Ureter (tissue), 1 donor: ENCODE results near the gene RPL5. TPM values are rescaled to one million over a fixed set of nuclear protein-coding genes. Genes with fewer than 3 reads are reported as not detected.

Source experiments
- DNase-seq: peaks from one replicate; pipeline ENCODE4 v3.0.0-alpha.2; 2020; ENCODE audit warnings: low spot score
- total RNA-seq: library from RNA; stranded (reverse); gene quantifications from one replicate; pipeline ENCODE4 v1.2.4, GENCODE V29; 2023
- donor health status: DM: yes; HTN: yes; CAD: no.

The RPL5 gene
- total RNA-seq, 1 donor from 2014 or later: 964 TPM

DNA sequence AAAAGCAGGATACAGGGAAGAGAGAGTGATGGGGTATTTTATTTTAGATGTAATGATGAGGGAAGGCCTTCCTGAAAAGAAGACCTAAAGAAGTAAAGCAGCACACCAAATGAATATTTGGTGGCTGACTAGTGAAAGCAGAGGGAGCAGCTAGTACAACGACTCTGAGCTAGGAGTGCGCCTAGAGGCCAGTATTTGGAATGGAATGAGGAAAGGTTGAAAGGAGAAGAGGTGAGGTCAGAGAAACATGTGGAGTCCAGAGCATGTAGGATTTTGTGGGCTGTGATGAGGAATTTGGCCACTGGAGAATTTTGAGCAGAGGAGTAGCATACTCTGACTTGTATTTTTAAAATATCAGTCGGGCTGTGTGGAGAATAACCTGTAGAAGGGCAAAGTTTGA is 11.8 kb upstream of the RPL5 start:
- DNase-seq: no peak

DNA sequence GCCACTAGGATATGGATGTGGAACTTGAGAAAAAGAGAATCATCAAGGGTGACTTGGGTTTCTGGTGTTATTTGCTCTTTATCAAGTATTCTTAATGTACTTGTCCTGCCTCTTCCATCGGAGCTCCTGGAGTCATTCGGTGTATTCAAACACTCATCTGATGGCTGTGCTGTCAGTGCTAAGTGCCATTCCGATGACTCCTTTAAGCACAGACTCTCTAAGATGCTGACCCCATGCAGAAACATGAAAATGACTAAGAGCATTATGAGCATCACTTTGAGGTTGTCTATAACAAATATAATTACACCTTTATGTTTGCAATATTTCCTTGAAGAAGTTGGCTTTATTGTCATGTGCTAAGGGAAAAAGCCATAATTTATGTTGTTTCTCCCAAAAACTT is 11.3 kb upstream of the RPL5 start:
- no peak for DNase-seq

- DNase-seq: no peak
Observed at GRCh38 chr1:92822879-92823278, 9.0 kb upstream of the RPL5 start.

DNA sequence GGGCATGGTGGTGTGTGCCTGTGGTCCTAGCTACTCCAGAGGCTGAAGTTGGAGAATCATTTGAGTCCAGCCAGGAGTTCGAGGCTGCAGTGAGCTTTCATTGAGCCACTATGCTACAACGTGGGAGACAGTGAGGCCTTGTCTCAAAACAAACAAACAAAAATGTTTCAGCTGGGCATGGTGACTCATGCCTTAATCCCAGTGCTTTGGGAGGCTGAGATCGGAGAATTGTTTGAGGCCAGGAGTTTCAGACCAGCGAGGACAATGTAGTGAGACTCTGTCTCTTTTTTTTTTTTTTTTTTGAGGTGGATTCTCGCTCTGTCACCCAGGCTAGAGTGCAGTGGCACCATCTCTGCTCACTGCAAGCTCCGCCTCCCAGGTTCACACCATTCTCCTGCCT is 5.0 kb upstream of the RPL5 start:
- no peak for DNase-seq

DNA sequence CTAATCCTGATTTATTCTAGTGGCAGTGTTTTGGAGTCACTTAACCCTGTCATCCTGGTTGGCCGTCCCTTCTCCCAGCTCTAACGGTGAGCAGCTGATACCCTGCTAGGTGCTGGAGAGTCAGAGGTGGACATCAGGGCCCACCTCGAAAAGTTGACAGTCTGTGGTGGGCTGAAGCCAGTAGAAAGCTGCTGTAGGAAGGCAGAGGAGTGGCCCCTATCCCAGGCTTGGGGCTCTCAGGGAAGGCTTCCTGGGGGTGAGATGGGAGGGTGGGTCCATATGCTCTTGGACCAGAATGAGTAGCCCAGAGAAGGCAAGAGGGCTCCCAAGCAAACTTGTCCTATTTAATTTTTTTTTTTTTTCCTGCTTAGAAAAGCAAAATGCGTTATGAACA is 475 bp upstream of the RPL5 start:
- DNase-seq: no peak

DNA sequence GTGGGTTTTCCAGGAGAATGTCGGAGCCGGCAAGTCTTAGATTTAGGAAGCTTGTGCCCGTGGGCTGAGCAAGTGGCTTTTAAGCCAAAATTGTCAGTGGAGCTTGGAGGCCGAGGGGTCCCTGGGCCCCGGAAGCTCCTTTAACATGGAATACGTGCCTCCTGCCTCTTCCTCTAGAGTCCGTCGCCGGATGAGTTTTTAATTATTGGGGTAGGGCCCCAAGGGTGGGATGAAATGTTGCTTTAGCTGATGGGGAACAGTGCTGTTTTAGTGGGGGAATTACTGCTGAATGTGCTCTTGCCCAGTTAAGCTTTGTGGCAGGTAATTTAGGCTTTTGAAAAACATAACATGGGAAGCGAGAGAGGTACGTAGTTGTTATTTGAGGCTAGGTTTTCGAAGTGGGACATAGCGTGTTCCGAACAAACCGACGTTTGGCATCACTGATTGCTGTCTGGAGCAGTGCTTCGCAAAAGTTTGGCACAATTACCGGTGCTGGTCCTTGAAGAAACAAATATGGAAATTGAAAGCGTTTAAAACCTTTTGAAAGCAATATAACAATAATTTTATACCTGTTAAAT is 786 bp downstream of the RPL5 start:
- no peak for DNase-seq

- no peak for DNase-seq
Observed at GRCh38 chr1:92833840-92834239, 2.0 kb downstream of the RPL5 start.

- no peak for DNase-seq
Observed at GRCh38 chr1:92834617-92835016, 2.8 kb downstream of the RPL5 start.

DNA sequence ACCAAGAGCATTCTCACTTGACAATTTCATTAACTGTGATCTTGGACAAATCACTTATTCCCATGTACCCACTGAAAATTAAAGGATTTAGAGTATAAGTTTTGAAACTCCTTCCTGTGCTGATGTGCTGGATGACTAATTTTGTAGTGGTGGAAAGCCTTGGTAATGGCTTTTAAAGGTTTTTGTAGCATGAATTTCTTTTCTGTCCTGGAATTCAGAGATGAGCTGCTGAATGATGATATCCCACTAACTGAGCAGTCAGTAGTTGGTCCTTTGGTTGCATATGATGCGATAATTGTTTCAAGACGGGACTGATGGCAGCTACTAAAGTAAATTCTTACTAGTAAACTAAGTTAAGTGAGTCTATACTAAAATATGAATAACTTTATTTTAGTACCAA is 5.2 kb downstream of the RPL5 start:
- DNase-seq: no peak

DNA sequence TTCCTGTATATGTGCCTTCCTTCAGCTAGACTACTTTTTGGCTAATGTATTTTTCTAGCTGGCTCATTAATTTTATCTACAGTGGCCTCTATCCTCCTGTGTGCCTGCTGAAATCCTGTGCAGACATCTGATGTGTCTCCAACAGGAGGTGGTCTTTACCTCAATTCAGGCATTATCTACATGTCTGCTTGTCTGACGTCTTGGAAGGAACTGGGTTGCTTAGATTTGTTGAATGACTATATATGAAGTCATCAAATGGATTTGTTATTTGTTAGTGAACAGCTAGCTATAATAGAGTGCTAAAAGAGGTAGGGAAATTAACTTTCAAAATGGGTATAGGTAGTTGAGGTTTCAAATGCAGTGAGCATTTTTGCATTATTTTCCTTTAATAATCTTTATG is 6.7 kb downstream of the RPL5 start:
- DNase-seq: no peak

DNA sequence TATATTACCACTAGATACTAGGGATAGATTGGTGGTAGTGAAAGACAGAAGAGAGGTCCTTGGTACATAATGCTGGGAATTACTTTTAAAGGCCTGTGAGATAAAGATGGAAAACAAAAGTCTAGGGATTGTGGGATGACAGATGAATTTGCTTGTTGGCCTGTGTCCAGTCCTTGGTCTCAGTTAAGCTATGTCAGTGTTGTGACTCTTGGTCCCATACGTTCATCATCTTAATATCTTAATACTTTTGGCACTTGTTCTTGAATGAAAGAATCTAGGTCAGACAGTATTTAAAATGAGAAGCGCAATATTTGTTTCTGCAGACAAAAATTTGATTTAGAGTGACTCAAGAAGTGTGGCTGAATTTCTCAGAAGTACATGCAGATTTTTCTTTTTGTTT is 7.6 kb downstream of the RPL5 start:
- no peak for DNase-seq

DNA sequence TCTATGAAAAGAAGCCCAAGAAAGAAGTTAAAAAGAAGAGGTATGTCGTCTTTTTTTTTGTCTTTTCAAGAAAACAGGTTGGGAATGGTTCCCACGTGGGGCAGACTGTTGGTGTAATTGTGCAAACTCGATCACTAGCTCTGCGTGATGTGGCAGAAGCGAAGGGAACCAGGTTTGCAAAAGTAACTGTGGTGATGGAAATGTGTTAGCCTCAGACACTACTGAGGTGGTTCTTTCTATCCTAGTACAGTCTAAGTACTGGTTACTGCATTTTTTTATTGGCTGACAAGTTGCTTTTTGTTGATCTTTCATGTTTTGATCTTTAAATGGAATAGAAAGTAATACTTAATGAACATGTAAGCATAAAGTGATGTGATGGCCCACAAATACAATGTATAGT is 8.8 kb downstream of the RPL5 start:
- no peak for DNase-seq

DNA sequence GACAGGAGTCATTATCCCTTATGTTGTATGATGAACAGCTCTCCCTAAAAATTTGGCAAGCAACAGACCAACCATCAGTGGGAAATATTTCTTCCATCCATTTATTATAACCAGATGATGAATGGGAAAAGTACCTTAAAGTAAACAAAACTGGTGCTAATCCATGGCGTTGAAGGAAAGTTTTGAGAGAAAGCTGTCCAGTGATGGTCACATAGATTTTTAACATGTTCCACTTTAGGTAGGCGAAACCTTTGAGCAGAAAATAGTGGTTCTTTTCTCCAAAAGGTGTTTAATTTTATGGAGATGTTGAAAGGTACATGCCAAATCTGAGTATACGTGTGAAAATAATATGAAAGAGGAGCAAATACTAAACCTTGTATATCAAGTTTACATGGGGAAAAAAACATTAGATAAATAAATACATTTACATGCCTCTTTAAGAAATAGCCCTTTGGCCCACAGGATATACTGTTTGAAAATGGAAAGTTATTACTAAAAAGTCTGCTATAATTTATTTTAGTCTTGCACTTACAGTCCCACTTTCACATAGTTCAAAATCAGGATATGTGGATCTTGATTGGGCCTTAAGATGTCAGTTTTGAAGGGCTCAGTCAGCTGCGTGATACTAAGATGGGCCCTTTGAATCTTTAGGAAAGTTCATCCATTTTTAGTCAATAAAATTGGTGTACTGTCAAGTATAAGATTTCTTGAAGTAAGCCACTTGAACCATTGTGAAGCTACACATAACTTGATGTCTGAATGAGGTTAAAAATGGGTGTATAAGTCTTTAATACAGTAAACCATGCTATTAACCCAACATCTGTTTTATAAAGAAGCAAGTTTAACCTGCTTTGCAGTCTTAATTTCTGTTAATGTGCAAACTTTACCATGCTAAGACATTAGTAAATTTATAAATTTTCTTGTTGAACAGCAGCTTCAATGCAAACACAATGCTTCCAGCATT is 10.5 kb downstream of the RPL5 start:
- no peak for DNase-seq

- DNase-seq: no peak
Observed at GRCh38 chr1:92843046-92843423, 11.2 kb downstream of the RPL5 start.

DNA sequence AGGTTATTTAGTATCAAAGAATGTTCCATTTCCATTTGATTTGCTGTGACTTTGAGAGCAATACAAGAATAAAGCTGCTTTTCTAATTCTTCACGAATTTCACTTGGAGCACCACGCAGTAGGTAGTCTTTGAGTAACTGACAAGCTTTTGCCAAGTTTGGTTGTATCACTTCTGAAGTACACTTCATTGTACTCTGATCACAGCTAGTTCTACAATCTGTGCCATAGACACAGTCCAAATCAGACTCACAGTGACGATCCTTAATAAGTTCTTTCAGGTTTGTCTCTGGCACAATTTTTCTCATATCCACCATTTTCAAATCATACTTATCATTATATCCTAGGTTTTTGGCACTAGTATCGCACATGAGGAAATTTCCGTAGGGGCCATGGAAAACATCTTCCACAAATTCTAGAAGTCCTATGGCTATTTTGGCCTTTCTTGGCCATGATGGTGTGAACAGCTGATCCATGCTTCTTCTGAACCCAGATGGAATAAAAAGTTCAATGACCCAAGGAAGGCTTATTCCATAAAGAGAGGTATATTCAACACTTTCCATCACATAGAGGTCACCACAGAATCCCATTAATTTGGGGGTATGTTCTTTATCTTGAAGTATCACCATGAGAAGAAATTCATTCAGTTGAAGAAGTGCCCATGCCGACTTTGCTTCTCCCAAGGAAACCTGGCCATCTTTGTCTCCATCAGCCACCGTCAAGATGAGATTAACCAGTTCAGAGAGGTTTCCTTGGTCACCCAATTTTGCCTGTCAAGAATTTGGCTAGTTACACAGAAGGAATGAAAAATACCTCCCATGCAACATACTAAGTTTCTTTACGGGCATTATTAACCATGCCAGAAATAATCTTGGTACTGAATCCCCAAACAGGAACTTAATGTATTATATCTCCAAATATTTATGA is 11.9 kb downstream of the RPL5 start:
- no peak for DNase-seq

DNA sequence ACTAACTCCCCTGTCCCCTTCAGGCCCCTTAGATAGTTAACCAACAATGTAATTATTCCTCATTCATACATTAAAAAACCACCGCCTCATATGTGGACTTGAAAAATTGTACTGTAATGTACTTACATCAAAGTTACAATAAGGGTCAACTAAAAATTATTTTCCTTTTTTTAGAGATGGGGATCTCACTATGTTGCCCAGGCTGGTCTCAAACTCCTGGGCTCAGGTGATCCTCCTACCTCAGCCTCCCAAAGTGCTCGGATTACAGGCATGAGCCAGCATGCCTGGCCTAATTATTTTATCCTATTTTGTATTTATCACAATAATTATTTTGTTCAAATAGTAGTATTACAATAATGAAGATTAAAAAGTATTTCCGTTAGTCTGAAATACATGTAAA is 12.6 kb downstream of the RPL5 start:
- no peak for DNase-seq

DNA sequence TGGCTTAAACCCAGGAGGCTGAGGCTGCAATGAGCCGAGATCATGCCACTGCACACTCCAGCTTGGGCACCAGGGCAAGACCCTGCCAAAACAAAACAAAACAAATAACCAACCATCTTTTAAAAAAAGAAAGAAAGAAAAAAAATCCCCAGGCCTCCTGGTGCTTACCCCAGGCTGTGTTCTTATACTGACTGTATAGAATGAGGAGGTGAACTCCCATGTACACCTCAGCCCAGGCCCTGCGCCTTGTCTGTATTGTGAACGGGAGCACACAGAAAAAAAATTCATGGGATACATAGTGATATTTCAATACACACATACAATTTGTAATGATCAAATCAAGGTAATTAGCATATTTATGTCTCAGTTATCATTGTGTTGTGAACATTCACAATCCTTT is 14.1 kb downstream of the RPL5 start:
- no peak for DNase-seq

GRCh38 chr1:92848201-92848600 is 16.4 kb downstream of the RPL5 start:
- peak; percentile 52 for DNase-seq

- no peak for DNase-seq
Observed at GRCh38 chr1:92850019-92850418, 18.2 kb downstream of the RPL5 start.

GRCh38 chr1:92851729-92852128 is 19.9 kb downstream of the RPL5 start:
- no peak for DNase-seq

DNA sequence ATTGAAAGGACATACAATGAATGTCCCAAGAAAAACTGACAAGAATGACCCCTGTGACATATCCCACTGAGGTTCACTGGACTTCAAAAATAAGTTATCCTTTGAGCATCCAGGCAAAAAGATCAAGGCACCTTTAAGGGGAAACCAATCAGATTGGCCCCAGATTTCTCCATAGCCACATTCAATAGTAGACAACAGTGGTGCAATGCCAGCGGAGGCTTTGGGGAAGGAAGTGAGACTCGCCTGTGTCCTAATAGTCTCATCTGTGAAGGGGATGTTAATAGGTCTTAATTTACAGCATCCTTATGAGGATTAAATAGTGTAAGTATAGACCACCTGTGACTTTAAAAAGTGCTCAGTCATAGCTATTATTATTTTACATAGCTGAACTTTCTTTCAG is 21.5 kb downstream of the RPL5 start:
- DNase-seq: no peak

DNA sequence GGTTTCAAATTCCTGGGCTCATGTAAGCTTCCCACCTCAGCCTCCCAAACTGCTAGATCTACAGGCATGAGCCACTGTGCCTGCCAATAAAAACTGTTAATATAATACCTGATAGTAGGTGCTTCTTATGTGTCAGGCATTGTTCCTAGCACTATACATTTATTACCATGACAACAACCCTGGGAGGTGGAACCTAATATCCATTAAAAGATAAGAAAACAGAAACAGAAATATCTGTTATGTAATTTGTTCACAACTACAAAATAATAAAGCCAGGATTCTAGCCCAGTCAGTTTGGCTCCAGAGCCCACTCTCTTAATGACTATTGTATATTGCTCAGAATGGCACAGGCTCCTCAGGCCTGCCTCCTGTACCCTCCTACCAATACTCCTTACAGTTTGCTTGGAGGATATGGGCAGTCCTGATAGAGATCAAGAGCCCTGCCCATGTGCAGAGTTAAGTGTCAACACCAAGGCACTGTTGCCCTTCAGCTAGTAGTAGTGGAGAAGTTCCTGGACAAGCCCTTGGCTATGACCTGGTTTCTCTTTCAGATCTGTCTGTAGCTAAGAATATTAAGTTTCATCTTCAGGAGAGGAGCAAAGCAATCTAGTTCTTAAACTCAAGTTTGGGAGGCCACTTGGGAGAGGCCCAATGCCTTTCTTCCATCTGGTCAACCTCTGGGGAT is 22.4 kb downstream of the RPL5 start:
- DNase-seq: no peak
